Gastrocnemius medialis (tissue), 4 donors: ENCODE results near the gene CCNA2. TPM values are rescaled to one million over a fixed set of nuclear protein-coding genes. Genes with fewer than 3 reads are reported as not detected.

Experiments used
- ATAC-seq, 2 donors: fragments of 150-250 bp; one replicate each; pipeline ENCODE4 v1.9.1; 2016
- DNase-seq, 2 donors: peaks; one replicate each; pipeline ENCODE4 v3.0.0-alpha.2; 2019
- H3K27ac ChIP-seq, 4 donors: fragments of 200-600 bp; sonication (generic); 1 replicate in 1 of 4; 2 replicates in 3 of 4; pipeline ENCODE4 v1.5.1; 2016 to 2018; ENCODE audit warnings: mild to moderate bottlenecking in 2 of 4, moderate library complexity in 1 of 4
- H3K27me3 ChIP-seq, 3 donors: fragments of 200-600 bp; sonication (generic) in 2 of 3; 1 replicate in 1 of 3; 2 replicates in 2 of 3; pipeline versions ENCODE4 v1.5.1 to v1.6.0; 2016 to 2019; ENCODE audit warnings: mild to moderate bottlenecking in 1 of 3, moderate library complexity in 1 of 3
- H3K36me3 ChIP-seq, 2 donors: fragments of 200-600 bp; sonication (generic) in 1 of 2; one replicate each; pipeline ENCODE4 v1.5.1; 2017 to 2018
- H3K4me1 ChIP-seq, 2 donors: fragments of 200-600 bp; sonication (generic) in 1 of 2; one replicate each; pipeline ENCODE4 v1.5.1; 2016 to 2017; ENCODE audit warnings: mild to moderate bottlenecking in 2 of 2
- H3K4me3 ChIP-seq, 4 donors: fragments of 200-600 bp; sonication (generic) in 3 of 4; 1 replicate in 1 of 4; 2 replicates in 3 of 4; pipeline ENCODE4 v1.5.1; 2016 to 2019; ENCODE audit warnings: mild to moderate bottlenecking in 2 of 4
- H3K9me3 ChIP-seq, 3 donors: fragments of 200-600 bp; sonication (generic) in 2 of 3; 1 replicate in 1 of 3; 2 replicates in 2 of 3; pipeline ENCODE4 v1.5.1; 2016 to 2019
- CTCF ChIP-seq, 5 experiments: fragments of 450-650 bp in 3 of 5; fragments of 200-600 bp in 2 of 5; sonication (generic) in 2 of 5; IDR thresholded peaks in 4 of 5; conservative IDR thresholded peaks in 1 of 5; 1 replicate in 4 of 5; 2 replicates in 1 of 5; pipeline ENCODE4 v1.5.1; 2016 to 2019; ENCODE audit warnings: antibody characterized with exemption in 5 of 5, mild to moderate bottlenecking in 3 of 5, moderate library complexity in 3 of 5
- POLR2A ChIP-seq, 2 donors: fragments of 450-650 bp; IDR thresholded peaks; one replicate each; pipeline ENCODE4 v1.6.1; 2017; ENCODE audit warnings: antibody characterized with exemption in 2 of 2, mild to moderate bottlenecking in 2 of 2, moderate library complexity in 2 of 2
- in situ Hi-C, 4 donors: fragments of 200-750 bp; cut with MboI; loops; one replicate each; pipeline versions ENCODE4 v1.15.0 to v1.8.0; 2017; ENCODE audit warnings: low sequenced_read_pairs in 4 of 4
- intact Hi-C: fragments of 100-400 bp; cut with DNase I; formaldehyde crosslinking; loops from one replicate; pipeline ENCODE4 v1.15.1; 2023; ENCODE audit warnings: low total_unique reads
- total RNA-seq, 4 donors: library from RNA; depleted of rRNA; stranded (reverse); fragments of >200 nt; gene quantifications; one replicate each; pipeline versions ENCODE4 v1.1.0 to v1.2.3, GENCODE V29; 2016

Gene CCNA2
- total RNA-seq, result under 1 TPM in 3 of 4 donors, not detected in 1; 0.20 to 0.60 (median 0.36) TPM

GRCh38 chr4:121823505-121824170 is at the start of gene CCNA2:
TSS of gene CCNA2 (minus strand) at chr4:121823883. CDS start at chr4:121823628, 255 bp downstream.
- Histone ChIP-seq H3K4me1 (peaks cover 0 to 17% of the 10 kb centered on the region in 2 donors), H3K27ac (peak within 1 kb of the TSS; percentile 77 to 83 (median 80)), H3K9me3 (no peaks in the 10 kb centered on the region), H3K4me3 (peak within 1 kb of the TSS; percentile 54 to 67 (median 63)), H3K27me3 (no peaks in the 10 kb centered on the region), H3K36me3 (no peaks in the 10 kb centered on the region)
- ATAC-seq (peak; percentile 99 to 100), DNase-seq (peak; percentile 95)
- TF ChIP-seq POLR2A (IDR thresholded peaks at IDR 0.05), result peak in 1 of 2 donors; percentile 57
- TF ChIP-seq CTCF (IDR thresholded peaks at IDR 0.05 in 4 of 5, conservative IDR thresholded peaks at IDR 0.05 in 1 of 5), result no peak
- in situ Hi-C loops (loop anchor here in 1 of 4 donors (25.0 kb wide), 1 partner anchor 339 kb away; the partner anchor contains the start of gene BLTP1), intact Hi-C loops (loop anchor here (1.0 to 2.0 kb wide), 3 partner anchors 22 to 127 kb away; partner anchors contain the start of genes ANXA5, BBS7 and EXOSC9)

GRCh38 chr4:121869841-121870822 is 46.4 kb upstream of the CCNA2 start, which contains the start of gene BBS7:
TSS of gene BBS7 (minus strand) at chr4:121870474. CDS start at chr4:121870313, 161 bp downstream.
- peak; percentile 98 for ATAC-seq
- H3K36me3 ChIP-seq, result peaks cover 0 to 23% of the 10 kb centered on the region in 2 donors
- peak within 1 kb of the TSS; percentile 78 to 98 (median 96) for H3K4me3 ChIP-seq
- peak; percentile 91 to 93 for DNase-seq
- H3K9me3 ChIP-seq, result no peaks in the 10 kb centered on the region
- intact Hi-C loops (loop anchor here (2.0 kb wide), 2 partner anchors 45 to 69 kb away; partner anchors contain the start of gene EXOSC9), in situ Hi-C loops (no loop called here)
- TF ChIP-seq CTCF (IDR thresholded peaks at IDR 0.05 in 4 of 5, conservative IDR thresholded peaks at IDR 0.05 in 1 of 5) (no peak), POLR2A (IDR thresholded peaks at IDR 0.05) (peak in 1 of 2 donors; percentile 64)
- H3K27ac ChIP-seq, result peak within 1 kb of the TSS; percentile 83 to 90 (median 90)
- no peaks in the 10 kb centered on the region for H3K27me3 ChIP-seq
- H3K4me1 ChIP-seq, result peaks cover 0 to 4% of the 10 kb centered on the region in 2 donors

- TF ChIP-seq POLR2A (IDR thresholded peaks at IDR 0.05) (no peak), CTCF (IDR thresholded peaks at IDR 0.05 in 4 of 5, conservative IDR thresholded peaks at IDR 0.05 in 1 of 5) (no peak)
- H3K27ac ChIP-seq, result no peak overlapping the region
- intact Hi-C loops, result no loop called here
- H3K36me3 ChIP-seq, result peaks cover 0 to 46% of the 10 kb centered on the region in 2 donors
- no peak for ATAC-seq
- H3K4me1 ChIP-seq, result no peaks in the 10 kb centered on the region
- H3K4me3 ChIP-seq, result no peak overlapping the region
- no peaks in the 10 kb centered on the region for H3K9me3 ChIP-seq
- no peaks in the 10 kb centered on the region for H3K27me3 ChIP-seq
- no peak for DNase-seq
- in situ Hi-C loops, result no loop called here
Observed at GRCh38 chr4:121863799-121864198, 40.1 kb upstream of the CCNA2 start.

GRCh38 chr4:121861426-121861825 is 37.7 kb upstream of the CCNA2 start:
- Histone ChIP-seq H3K9me3 (no peaks in the 10 kb centered on the region), H3K36me3 (peaks cover 0 to 37% of the 10 kb centered on the region in 2 donors), H3K4me1 (no peaks in the 10 kb centered on the region), H3K27ac (no peak overlapping the region), H3K27me3 (no peaks in the 10 kb centered on the region), H3K4me3 (no peak overlapping the region)
- intact Hi-C loops, result no loop called here
- in situ Hi-C loops, result no loop called here
- TF ChIP-seq POLR2A (IDR thresholded peaks at IDR 0.05) (no peak), CTCF (IDR thresholded peaks at IDR 0.05 in 4 of 5, conservative IDR thresholded peaks at IDR 0.05 in 1 of 5) (no peak)
- ATAC-seq, result no peak
- DNase-seq, result no peak
